Measurements from ENCODE around the gene DIO3.

- TF ChIP-seq CTCF (IDR thresholded peaks at IDR 0.05; ENCODE audit: low read depth, low read length, poor library complexity, severe bottlenecking) = no peak
- no peak for TF ChIP-seq EZH2phosphoT487 (IDR thresholded peaks at IDR 0.05; ENCODE audit: borderline replicate concordance, low read length)
Measured at GRCh38 chr14:101521978-101522377, 39.3 kb upstream of the DIO3 start.
